Osteoblast (primary cell): ENCODE measurements around the gene PRM2. TPM values are rescaled to one million over a fixed set of nuclear protein-coding genes. Genes with fewer than 3 reads are reported as not detected.

Source experiments
- DNase-seq: peaks from one replicate; pipeline ENCODE4 v3.0.0; 2011; ENCODE audit warnings: low spot score, mixed read lengths; ENCODE audit not compliant: insufficient read length; ENCODE audit errors: missing footprints
- H2AFZ ChIP-seq: 2 replicates; pipeline ENCODE4 v1.6.0; 2011; ENCODE audit warnings: mild to moderate bottlenecking, low read length
- H3K27ac ChIP-seq: 2 replicates; pipeline ENCODE4 v1.5.1; 2011; ENCODE audit warnings: mild to moderate bottlenecking, low read depth, low read length, moderate library complexity
- H3K27me3 ChIP-seq: 2 replicates; pipeline ENCODE4 v1.6.0; 2012; ENCODE audit warnings: mild to moderate bottlenecking, control low read depth, inconsistent platforms, low read length, moderate library complexity; ENCODE audit not compliant: insufficient read depth
- H3K36me3 ChIP-seq: 2 replicates; pipeline ENCODE4 v1.5.1; 2011; ENCODE audit warnings: mild to moderate bottlenecking, low read length, control low read depth, moderate library complexity; ENCODE audit not compliant: insufficient read depth
- H3K4me1 ChIP-seq: 2 replicates; pipeline ENCODE4 v1.5.1; 2011; ENCODE audit warnings: mild to moderate bottlenecking, low read length, control low read depth, moderate library complexity; ENCODE audit not compliant: insufficient read depth
- H3K4me2 ChIP-seq: 2 replicates; pipeline ENCODE4 v1.6.0; 2011; ENCODE audit warnings: mild to moderate bottlenecking, low read length; ENCODE audit not compliant: insufficient read depth
- H3K4me3 ChIP-seq: fragments of 200-600 bp; sonication (generic); 3 replicates; pipeline ENCODE4 v1.5.1; 2012; ENCODE audit warnings: mild to moderate bottlenecking, low read length, inconsistent platforms; ENCODE audit not compliant: insufficient read depth
- H3K79me2 ChIP-seq: 2 replicates; pipeline ENCODE4 v1.6.0; 2012; ENCODE audit warnings: mild to moderate bottlenecking, low read length, control low read depth, inconsistent platforms; ENCODE audit not compliant: insufficient read depth
- H3K9me3 ChIP-seq: 2 replicates; pipeline ENCODE4 v1.5.1; 2011; ENCODE audit warnings: low read depth, low read length, control low read depth
- H4K20me1 ChIP-seq: 2 replicates; pipeline ENCODE4 v1.6.0; 2012; ENCODE audit warnings: mild to moderate bottlenecking, low read length, control low read depth; ENCODE audit not compliant: insufficient read depth
- CTCF ChIP-seq: IDR thresholded peaks from 2 replicates; pipeline ENCODE4 v1.5.1; 2011; ENCODE audit warnings: mild to moderate bottlenecking, low read depth, low read length, moderate library complexity; ENCODE audit errors: extremely low read depth
- total RNA-seq: library from RNA; depleted of rRNA; stranded (reverse); fragments of >200 nt; gene quantifications from 2 replicates; pipeline ENCODE4 v1.2.3, GENCODE V29; 2012

PRM2 gene
- total RNA-seq, 1 donor: not detected

- DNase-seq: peak; percentile 91
These were observed 19.6 kb downstream of the PRM2 start for GRCh38 chr16:11256661-11257130.

GRCh38 chr16:11255737-11256660 lies 20.3 kb downstream of the PRM2 start, which contains the start of gene SOCS1:
Gene SOCS1 (minus strand): TSS chr16:11256204. CDS start chr16:11255478, 726 bp downstream.
- peak; percentile 99 for DNase-seq
- Histone ChIP-seq H3K4me1 (peaks cover 30% of the 10 kb centered on the region), H3K9me3 (no peaks in the 10 kb centered on the region), H3K4me3 (peak within 1 kb of the TSS; percentile 92), H3K27me3 (no peaks in the 10 kb centered on the region), H3K36me3 (no peaks in the 10 kb centered on the region), H3K4me2 (peak within 1 kb of the TSS; percentile 83), H3K79me2 (no peaks in the 10 kb centered on the region), H4K20me1 (peaks cover 11% of the 10 kb centered on the region), H2AFZ (peak within 1 kb of the TSS; percentile 93), H3K27ac (peak within 1 kb of the TSS; percentile 89)
- peak; percentile 53 for TF ChIP-seq CTCF

More at GRCh38 chr16:11256661-11257130, 19.6 kb downstream of the PRM2 start:
- H3K27me3 ChIP-seq: no peaks in the 10 kb centered on the region
- peak overlapping the region; percentile 89 for H3K27ac ChIP-seq
- peak overlapping the region; percentile 92 for H3K4me3 ChIP-seq
- H4K20me1 ChIP-seq: peaks cover 11% of the 10 kb centered on the region
- no peak for TF ChIP-seq CTCF
- H3K79me2 ChIP-seq: no peaks in the 10 kb centered on the region
- H3K4me1 ChIP-seq: peaks cover 30% of the 10 kb centered on the region
- peak overlapping the region; percentile 83 for H3K4me2 ChIP-seq
- no peaks in the 10 kb centered on the region for H3K9me3 ChIP-seq
- no peaks in the 10 kb centered on the region for H3K36me3 ChIP-seq
- H2AFZ ChIP-seq: peak overlapping the region; percentile 93

- Histone ChIP-seq H3K4me2 (peak overlapping the region; percentile 79), H4K20me1 (peaks cover 11% of the 10 kb centered on the region), H3K4me1 (peaks cover 30% of the 10 kb centered on the region), H3K27me3 (no peaks in the 10 kb centered on the region), H3K27ac (peak overlapping the region; percentile 17), H3K9me3 (no peaks in the 10 kb centered on the region), H2AFZ (no peak overlapping the region), H3K36me3 (no peaks in the 10 kb centered on the region), H3K79me2 (no peaks in the 10 kb centered on the region), H3K4me3 (peak overlapping the region; percentile 92)
- TF ChIP-seq CTCF: peak; percentile 10
- peak; percentile 93 for DNase-seq
These were observed 21.2 kb downstream of the PRM2 start for GRCh38 chr16:11254913-11255736.
